KOPT-K1 (cell line): Measurements from ENCODE around the gene FKBP15.
"Not testable (repeated sequence)": the region's sequence is repeated elsewhere in the genome, so short reads cannot be mapped to it uniquely, and the experiment has no call there.

ENCODE experiments used
- H3K27ac ChIP-seq: fragments of 200-600 bp; sonication (generic); 2 replicates; pipeline ENCODE4 v1.5.1; 2016; ENCODE audit warnings: antibody characterized with exemption, mild to moderate bottlenecking, low read depth, low read length; ENCODE audit not compliant: poor library complexity, severe bottlenecking
- H3K36me3 ChIP-seq: fragments of 200-600 bp; sonication (generic); 2 replicates; pipeline ENCODE4 v1.5.1; 2017; ENCODE audit warnings: antibody characterized with exemption, mild to moderate bottlenecking, low read length, moderate library complexity; ENCODE audit not compliant: insufficient read depth
- H3K9me3 ChIP-seq: fragments of 200-600 bp; sonication (generic); 2 replicates; pipeline ENCODE4 v1.5.1; 2017; ENCODE audit warnings: antibody characterized with exemption, low read length, mild to moderate bottlenecking; ENCODE audit not compliant: insufficient read depth, poor library complexity, severe bottlenecking

FKBP15 gene

DNA sequence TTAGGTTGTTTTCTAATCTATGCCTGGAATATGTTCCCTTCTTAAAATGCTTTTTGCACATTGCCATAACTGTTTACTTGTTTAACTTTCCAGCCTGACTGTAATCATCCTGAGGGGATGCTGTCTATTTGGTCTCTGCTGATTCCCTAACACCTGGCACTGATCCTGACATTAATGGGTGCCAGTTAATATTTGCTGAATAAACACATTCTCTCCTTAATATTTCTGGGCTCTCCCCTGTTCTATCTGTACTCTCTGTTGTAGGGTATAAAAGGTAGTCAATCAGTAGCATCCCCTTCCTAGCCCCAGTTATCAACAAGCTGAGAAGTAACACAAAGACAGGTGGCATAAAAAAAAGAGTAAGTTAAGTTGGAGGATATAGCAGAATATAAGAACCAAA is 91.6 kb downstream of the FKBP15 start:
- Histone ChIP-seq H3K27ac (no peak overlapping the region), H3K9me3 (no peaks in the 10 kb centered on the region), H3K36me3 (no peaks in the 10 kb centered on the region)

DNA sequence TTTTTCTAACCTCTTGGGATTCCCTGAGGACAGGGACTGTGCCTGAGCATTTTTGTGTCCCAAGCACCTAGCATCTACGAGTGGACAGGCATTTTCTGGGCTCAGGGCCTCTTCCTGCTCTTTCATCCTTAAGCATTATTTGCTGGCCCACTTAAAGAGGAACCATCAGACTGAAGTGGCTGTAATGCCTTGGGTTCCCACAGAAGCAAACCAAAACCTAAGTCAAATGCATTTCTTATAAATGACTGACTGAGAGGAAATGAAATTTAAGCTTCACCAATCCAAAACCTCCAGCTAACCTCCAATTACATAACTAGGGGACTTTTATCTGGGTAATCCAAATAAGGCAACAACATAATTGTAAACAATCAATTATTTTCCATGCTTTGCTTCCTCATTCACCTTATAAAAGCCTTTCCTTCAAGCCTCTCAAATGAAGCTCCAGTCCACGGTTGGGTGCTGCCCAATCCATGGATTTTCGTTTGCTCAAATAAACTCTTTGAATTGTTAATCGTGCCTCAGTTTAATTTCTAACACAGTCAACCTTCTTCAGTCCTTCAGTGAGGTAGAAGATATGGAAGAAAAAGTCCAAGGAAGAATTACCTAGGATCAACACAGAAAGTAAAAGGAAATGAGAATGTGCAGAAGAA is 95.6 kb downstream of the FKBP15 start:
- Histone ChIP-seq H3K9me3 (no peaks in the 10 kb centered on the region), H3K36me3 (no peaks in the 10 kb centered on the region), H3K27ac (no peak overlapping the region)

DNA sequence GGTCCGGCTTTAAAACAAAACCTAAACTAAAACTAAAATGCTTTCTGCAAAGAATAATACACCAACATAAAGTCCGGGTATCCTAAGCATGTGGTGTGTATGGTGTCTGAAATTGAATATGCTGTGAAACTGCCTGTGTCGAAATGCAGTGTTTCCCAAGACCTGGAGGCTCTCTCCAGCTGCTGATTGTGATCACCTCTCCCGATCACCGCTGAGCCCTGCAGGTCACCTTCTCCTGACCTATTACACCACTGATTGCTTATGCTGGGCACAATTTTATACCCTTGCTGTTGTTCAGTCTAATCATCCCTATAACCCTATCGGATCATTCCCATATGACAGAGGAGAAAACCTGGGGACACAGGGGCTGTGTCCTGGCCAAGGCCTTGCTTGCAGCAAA is 102.2 kb downstream of the FKBP15 start:
- H3K9me3 ChIP-seq, H3K27ac ChIP-seq, H3K36me3 ChIP-seq: not testable (repeated sequence)
